ENCODE results near the gene ADGRL2. TPM values are rescaled to one million over a fixed set of nuclear protein-coding genes. Genes with fewer than 3 reads are reported as not detected.
"Not testable (repeated sequence)": the region's sequence is repeated elsewhere in the genome, so short reads cannot be mapped to it uniquely, and the experiment has no call there.

The ADGRL2 gene
- polyA plus RNA-seq, 3 donors: not detected

DNA sequence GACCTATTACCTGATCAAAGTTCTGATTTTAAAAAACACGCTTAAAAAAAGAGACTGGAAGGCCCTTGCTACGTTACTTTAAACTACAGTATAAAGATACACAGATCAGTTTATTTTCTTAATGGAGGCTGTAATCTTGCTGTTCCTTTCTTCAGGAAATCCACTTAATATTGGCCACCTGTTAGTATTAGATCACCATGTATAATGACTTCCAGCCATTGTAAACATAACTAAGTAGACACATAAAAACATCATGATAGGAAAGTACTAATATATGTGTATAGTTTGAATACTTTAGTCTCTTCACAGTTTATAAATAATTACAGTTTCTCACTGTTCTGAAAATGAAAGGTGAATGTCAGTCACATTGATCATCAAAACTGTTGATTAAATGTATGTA, 68.6 kb downstream of the ADGRL2 start:
- no peak for DNase-seq
- H3K79me2 ChIP-seq (ENCODE audit: insufficient read depth, low read length): no peaks in the 10 kb centered on the region
- H3K9me3 Mint-ChIP-seq: peaks cover 0 to 1% (median 0%) of the 10 kb centered on the region in 7 donors
- no peak overlapping the region for H2AFZ ChIP-seq (ENCODE audit: insufficient read depth, low read depth, low read length, poor library complexity, severe bottlenecking)
- no CpG with 5 or more reads among the region's 2 CpGs for WGBS (ENCODE audit: insufficient coverage)
- H3K4me3 Mint-ChIP-seq: no peak overlapping the region
- no peaks in the 10 kb centered on the region for H3K27me3 Mint-ChIP-seq (ENCODE audit: low read depth in 3 of 3)
- no peak overlapping the region for H3K9ac ChIP-seq (ENCODE audit: insufficient read depth, low read length, poor library complexity, severe bottlenecking)
- TF ChIP-seq, protein P1, sequence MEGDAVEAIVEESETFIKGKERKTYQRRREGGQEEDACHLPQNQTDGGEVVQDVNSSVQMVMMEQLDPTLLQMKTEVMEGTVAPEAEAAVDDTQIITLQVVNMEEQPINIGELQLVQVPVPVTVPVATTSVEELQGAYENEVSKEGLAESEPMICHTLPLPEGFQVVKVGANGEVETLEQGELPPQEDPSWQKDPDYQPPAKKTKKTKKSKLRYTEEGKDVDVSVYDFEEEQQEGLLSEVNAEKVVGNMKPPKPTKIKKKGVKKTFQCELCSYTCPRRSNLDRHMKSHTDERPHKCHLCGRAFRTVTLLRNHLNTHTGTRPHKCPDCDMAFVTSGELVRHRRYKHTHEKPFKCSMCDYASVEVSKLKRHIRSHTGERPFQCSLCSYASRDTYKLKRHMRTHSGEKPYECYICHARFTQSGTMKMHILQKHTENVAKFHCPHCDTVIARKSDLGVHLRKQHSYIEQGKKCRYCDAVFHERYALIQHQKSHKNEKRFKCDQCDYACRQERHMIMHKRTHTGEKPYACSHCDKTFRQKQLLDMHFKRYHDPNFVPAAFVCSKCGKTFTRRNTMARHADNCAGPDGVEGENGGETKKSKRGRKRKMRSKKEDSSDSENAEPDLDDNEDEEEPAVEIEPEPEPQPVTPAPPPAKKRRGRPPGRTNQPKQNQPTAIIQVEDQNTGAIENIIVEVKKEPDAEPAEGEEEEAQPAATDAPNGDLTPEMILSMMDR (IDR thresholded peaks at IDR 0.05): no peak
- intact Hi-C loops (cut with micrococcal nuclease): no loop called here
- no peak overlapping the region for H3K4me3 ChIP-seq (replicated peaks in 1 of 3; ENCODE audit: low read depth in 2 of 3, low read length in 3 of 3)
- no peaks in the 10 kb centered on the region for H3K36me3 Mint-ChIP-seq
- no peak overlapping the region for H3K27ac ChIP-seq (ENCODE audit: low read depth in 1 of 2, low read length in 2 of 2)
- H3K9me3 ChIP-seq (replicated peaks in 1 of 2; ENCODE audit: control insufficient read depth in 1 of 2, insufficient read depth in 1 of 2, low read length in 2 of 2): no peaks in the 10 kb centered on the region
- H3K4me1 Mint-ChIP-seq: no peaks in the 10 kb centered on the region
- H3K36me3 ChIP-seq (replicated peaks in 1 of 2; ENCODE audit: control insufficient read depth in 1 of 2, insufficient read depth in 2 of 2, low read length in 2 of 2): no peaks in the 10 kb centered on the region
- H3K27me3 ChIP-seq (ENCODE audit: control insufficient read depth in 2 of 2, insufficient read depth in 2 of 2, low read length in 2 of 2): no peaks in the 10 kb centered on the region
- no peaks in the 10 kb centered on the region for H4K20me1 ChIP-seq (ENCODE audit: insufficient read depth, low read length)
- H3K27ac Mint-ChIP-seq: no peak overlapping the region
- no peaks in the 10 kb centered on the region for H3K4me1 ChIP-seq (ENCODE audit: control insufficient read depth in 1 of 2, insufficient read depth in 2 of 2, low read length in 2 of 2)
- H3K4me2 ChIP-seq (replicated peaks; ENCODE audit: extremely low read depth, low read length, poor library complexity, severe bottlenecking): no peak overlapping the region

- H3K4me2 ChIP-seq (replicated peaks; ENCODE audit: extremely low read depth, low read length, poor library complexity, severe bottlenecking); intact Hi-C loops (cut with micrococcal nuclease); H2AFZ ChIP-seq (ENCODE audit: insufficient read depth, low read depth, low read length, poor library complexity, severe bottlenecking); H3K9me3 ChIP-seq (replicated peaks in 1 of 2; ENCODE audit: control insufficient read depth in 1 of 2, insufficient read depth in 1 of 2, low read length in 2 of 2); H3K9ac ChIP-seq (ENCODE audit: insufficient read depth, low read length, poor library complexity, severe bottlenecking); H3K36me3 ChIP-seq (replicated peaks in 1 of 2; ENCODE audit: control insufficient read depth in 1 of 2, insufficient read depth in 2 of 2, low read length in 2 of 2); H3K36me3 Mint-ChIP-seq; H3K79me2 ChIP-seq (ENCODE audit: insufficient read depth, low read length); H3K4me3 Mint-ChIP-seq; H3K4me1 Mint-ChIP-seq; H3K4me1 ChIP-seq (ENCODE audit: control insufficient read depth in 1 of 2, insufficient read depth in 2 of 2, low read length in 2 of 2); H4K20me1 ChIP-seq (ENCODE audit: insufficient read depth, low read length); H3K27me3 ChIP-seq (ENCODE audit: control insufficient read depth in 2 of 2, insufficient read depth in 2 of 2, low read length in 2 of 2); DNase-seq; H3K27me3 Mint-ChIP-seq (ENCODE audit: low read depth in 3 of 3); H3K27ac ChIP-seq (ENCODE audit: low read depth in 1 of 2, low read length in 2 of 2); H3K27ac Mint-ChIP-seq; H3K4me3 ChIP-seq (replicated peaks in 1 of 3; ENCODE audit: low read depth in 2 of 3, low read length in 3 of 3); H3K9me3 Mint-ChIP-seq: not testable (repeated sequence)
- WGBS (ENCODE audit: insufficient coverage): no CpG with 5 or more reads among the region's 3 CpGs
These were observed 70.4 kb downstream of the ADGRL2 start for GRCh38 chr1:81871091-81871490.

Data from CD14-positive monocyte (primary cell).